GM19239 (cell line): ENCODE data around the gene RPIA.
"Not testable (repeated sequence)": the region's sequence is repeated elsewhere in the genome, so short reads cannot be mapped to it uniquely, and the experiment has no call there.

ENCODE experiments used
- DNase-seq: peaks from one replicate; pipeline ENCODE4 v3.0.0; 2011; ENCODE audit warnings: low spot score; ENCODE audit not compliant: insufficient read length
- FAIRE-seq: peaks from 2 replicates; lab custom pipeline; 2011; peaks lifted over from hg19 to GRCh38; lab: Jason Lieb, UNC

Gene RPIA

GRCh38 chr2:88691339-88692183, at the start of gene RPIA:
Gene RPIA, plus strand, starts transcription at chr2:88691673. Its CDS starts 26 bp downstream, at chr2:88691699.
- peak; percentile 96 for FAIRE-seq
- DNase-seq, result peak; percentile 92

- DNase-seq, result no peak
- no peak for FAIRE-seq
Observed at GRCh38 chr2:88642278-88642677, 49.2 kb upstream of the RPIA start.

- DNase-seq, FAIRE-seq: not testable (repeated sequence)
Observed at GRCh38 chr2:88645291-88645882, 46.1 kb upstream of the RPIA start.

GRCh38 chr2:88651646-88652045, 39.8 kb upstream of the RPIA start:
- FAIRE-seq, result no peak

GRCh38 chr2:88654714-88655113, 36.8 kb upstream of the RPIA start:
- no peak for DNase-seq

More at GRCh38 chr2:88651646-88652045, 39.8 kb upstream of the RPIA start:
- no peak for DNase-seq

GRCh38 chr2:88656690-88657089, 34.8 kb upstream of the RPIA start:
- DNase-seq (no peak), FAIRE-seq (no peak)

More at GRCh38 chr2:88654714-88655113, 36.8 kb upstream of the RPIA start:
- FAIRE-seq, result no peak

- FAIRE-seq (no peak), DNase-seq (no peak)
Observed at GRCh38 chr2:88657131-88657530, 34.3 kb upstream of the RPIA start.

- DNase-seq (no peak), FAIRE-seq (no peak)
Observed at GRCh38 chr2:88658326-88658725, 33.1 kb upstream of the RPIA start.

- FAIRE-seq (no peak), DNase-seq (no peak)
Observed at GRCh38 chr2:88658881-88659537, 32.5 kb upstream of the RPIA start.

GRCh38 chr2:88659538-88659915, 31.9 kb upstream of the RPIA start:
- FAIRE-seq, result no peak
- no peak for DNase-seq

GRCh38 chr2:88660622-88661021, 30.9 kb upstream of the RPIA start:
- no peak for DNase-seq
- FAIRE-seq, result no peak

- DNase-seq (no peak), FAIRE-seq (no peak)
Observed at GRCh38 chr2:88666576-88666975, 24.9 kb upstream of the RPIA start.

- FAIRE-seq, result no peak
Observed at GRCh38 chr2:88667219-88667618, 24.3 kb upstream of the RPIA start.

GRCh38 chr2:88668862-88669261, 22.6 kb upstream of the RPIA start:
- DNase-seq (no peak), FAIRE-seq (no peak)

More at GRCh38 chr2:88667219-88667618, 24.3 kb upstream of the RPIA start:
- DNase-seq, result no peak

- DNase-seq, result peak; percentile 36
Observed at GRCh38 chr2:88669482-88670214, 21.8 kb upstream of the RPIA start.

GRCh38 chr2:88671786-88672427, 19.6 kb upstream of the RPIA start:
- peak; percentile 54 for FAIRE-seq
- peak; percentile 34 for DNase-seq

More at GRCh38 chr2:88669482-88670214, 21.8 kb upstream of the RPIA start:
- FAIRE-seq, result no peak

GRCh38 chr2:88673363-88673762, 18.1 kb upstream of the RPIA start:
- FAIRE-seq (no peak), DNase-seq (no peak)

GRCh38 chr2:88680266-88680902, 11.1 kb upstream of the RPIA start:
- FAIRE-seq, result no peak
- no peak for DNase-seq

GRCh38 chr2:88680916-88681315, 10.6 kb upstream of the RPIA start:
- no peak for FAIRE-seq
- DNase-seq, result no peak
